HEK293 (cell line): ENCODE measurements around the gene DENND1A.

Experiments used
- CTCF ChIA-PET: fragments of 350-600 bp; formaldehyde crosslinking; extraction: SDS; loops from one replicate; lab custom pipeline; 2021; ENCODE audit warnings: antibody characterized with exemption; lab: Yijun Ruan, JAX
- POLR2A ChIA-PET: fragments of 300-600 bp; formaldehyde crosslinking; extraction: SDS; loops from one replicate; lab custom pipeline; 2020; ENCODE audit warnings: antibody characterized with exemption, inconsistent platforms; lab: Yijun Ruan, JAX
- H3K27ac ChIP-seq: fragments of 200-500 bp; sonication (Bioruptor generic); 2 replicates; pipeline ENCODE4 v1.5.1; 2014; ENCODE audit warnings: low read depth, low read length, control low read depth, inconsistent platforms; ENCODE audit errors: extremely low read depth
- H3K36me3 ChIP-seq, 2 experiments: fragments of 200-500 bp in 1 of 2; sonication (Bioruptor generic) in 1 of 2; 1 replicate in 1 of 2; 2 replicates in 1 of 2; pipeline ENCODE4 v1.5.1; 2014 to 2017; ENCODE audit warnings: inconsistent platforms in 2 of 2, low read length in 2 of 2; ENCODE audit not compliant: control insufficient read depth in 2 of 2, insufficient read depth in 1 of 2
- H3K4me1 ChIP-seq: fragments of 200-500 bp; sonication (Bioruptor generic); 2 replicates; pipeline ENCODE4 v1.5.1; 2014; ENCODE audit warnings: mild to moderate bottlenecking, low read length, inconsistent platforms; ENCODE audit not compliant: control insufficient read depth, insufficient read depth
- H3K4me3 ChIP-seq: 2 replicates; pipeline ENCODE4 v1.5.1; 2011; ENCODE audit warnings: low read depth, mild to moderate bottlenecking, control low read depth, low read length, moderate library complexity
- H3K9me3 ChIP-seq: fragments of 200-500 bp; sonication (Bioruptor generic); 2 replicates; pipeline ENCODE4 v1.5.1; 2014; ENCODE audit warnings: low read depth, low read length, inconsistent platforms; ENCODE audit not compliant: control insufficient read depth, insufficient read depth
- BCL11A ChIP-seq: fragments of 450-650 bp; formaldehyde crosslinking; IDR thresholded peaks from 2 replicates; pipeline ENCODE4 v1.5.1; 2016; ENCODE audit warnings: low read depth, missing biosample characterization, missing genetic modification characterization
- FEZF1 ChIP-seq: fragments of 450-650 bp; formaldehyde crosslinking; IDR thresholded peaks from 2 replicates; pipeline ENCODE4 v1.5.1; 2016; ENCODE audit warnings: missing biosample characterization, missing genetic modification characterization
- SALL2 ChIP-seq: fragments of 450-650 bp; formaldehyde crosslinking; IDR thresholded peaks from 2 replicates; pipeline ENCODE4 v1.5.0; 2017; ENCODE audit warnings: missing biosample characterization, mild to moderate bottlenecking, missing genetic modification characterization, borderline replicate concordance
- SCRT2 ChIP-seq: fragments of 450-650 bp; formaldehyde crosslinking; IDR thresholded peaks from 2 replicates; pipeline ENCODE4 v1.5.1; 2016; ENCODE audit warnings: missing biosample characterization, missing genetic modification characterization
- SP2 ChIP-seq: fragments of 450-650 bp; formaldehyde crosslinking; IDR thresholded peaks from 2 replicates; pipeline ENCODE4 v1.5.1; 2016; ENCODE audit warnings: missing biosample characterization, missing genetic modification characterization
- YY1 ChIP-seq: fragments of 450-650 bp; formaldehyde crosslinking; IDR thresholded peaks from 2 replicates; pipeline ENCODE4 v1.5.1; 2018; ENCODE audit warnings: missing biosample characterization, missing genetic modification characterization
- ZBTB20 ChIP-seq: fragments of 450-650 bp; formaldehyde crosslinking; IDR thresholded peaks from 2 replicates; pipeline ENCODE4 v1.5.1; 2016; ENCODE audit warnings: missing biosample characterization, missing genetic modification characterization
- ZNF549 ChIP-seq: fragments of 450-650 bp; IDR thresholded peaks from 2 replicates; pipeline ENCODE4 v1.5.1; 2018; ENCODE audit warnings: missing biosample characterization, missing genetic modification characterization, mild to moderate bottlenecking, inconsistent platforms, moderate library complexity
- ZNF561 ChIP-seq: fragments of 450-650 bp; IDR thresholded peaks from 2 replicates; pipeline ENCODE4 v1.5.1; 2018; ENCODE audit warnings: missing biosample characterization, missing genetic modification characterization, borderline replicate concordance
- ZNF600 ChIP-seq: fragments of 450-650 bp; formaldehyde crosslinking; IDR thresholded peaks from 2 replicates; pipeline ENCODE4 v1.5.1; 2016; ENCODE audit warnings: missing biosample characterization, missing genetic modification characterization
- ZNF639 ChIP-seq: fragments of 450-650 bp; formaldehyde crosslinking; IDR thresholded peaks from 2 replicates; pipeline ENCODE4 v1.5.1; 2016; ENCODE audit warnings: missing biosample characterization, missing genetic modification characterization
- ZNF791 ChIP-seq: fragments of 450-650 bp; formaldehyde crosslinking; IDR thresholded peaks from 2 replicates; pipeline ENCODE4 v1.5.1; 2016; ENCODE audit warnings: missing biosample characterization, missing genetic modification characterization
- ZNF843 ChIP-seq: fragments of 450-650 bp; formaldehyde crosslinking; IDR thresholded peaks from 2 replicates; pipeline ENCODE4 v1.5.1; 2016; ENCODE audit warnings: missing biosample characterization, missing genetic modification characterization
- ZSCAN16 ChIP-seq: fragments of 450-650 bp; formaldehyde crosslinking; IDR thresholded peaks from 2 replicates; pipeline ENCODE4 v1.5.1; 2016; ENCODE audit warnings: missing biosample characterization, missing genetic modification characterization
- TF ChIP-seq, protein P1 (sequence below): fragments of 450-650 bp; IDR thresholded peaks from 2 replicates; pipeline ENCODE4 v1.5.1; 2018; ENCODE audit warnings: missing biosample characterization, mild to moderate bottlenecking, missing genetic modification characterization
- TF ChIP-seq, protein P2 (sequence below): fragments of 450-650 bp; formaldehyde crosslinking; IDR thresholded peaks from 2 replicates; pipeline ENCODE4 v1.5.1; 2017; ENCODE audit warnings: missing biosample characterization, missing genetic modification characterization
- TF ChIP-seq, protein P3 (sequence below): fragments of 450-650 bp; formaldehyde crosslinking; IDR thresholded peaks from 2 replicates; pipeline ENCODE4 v1.5.1; 2016; ENCODE audit warnings: missing biosample characterization, missing genetic modification characterization
- TF ChIP-seq, protein P4 (sequence below): fragments of 450-650 bp; formaldehyde crosslinking; IDR thresholded peaks from 2 replicates; pipeline ENCODE4; 2016; ENCODE audit warnings: missing biosample characterization, missing genetic modification characterization

The DENND1A gene

GRCh38 chr9:123542435-123543225 lies 387.3 kb downstream of the DENND1A start:
- no peak overlapping the region for H3K27ac ChIP-seq
- CTCF ChIA-PET = interaction anchor here (0.5 to 8.3 kb wide), 8 partner anchors 10 to 642 kb away, joined by 3 to 64 read pairs (median 4); no protein-coding TSS in a partner anchor
- TF ChIP-seq SCRT2 = peak; percentile 52
- no peak for TF ChIP-seq ZSCAN16
- no peaks in the 10 kb centered on the region for H3K36me3 ChIP-seq
- H3K9me3 ChIP-seq = no peaks in the 10 kb centered on the region
- POLR2A ChIA-PET = no interaction called here
- H3K4me3 ChIP-seq = no peak overlapping the region
- H3K4me1 ChIP-seq = peaks cover 3% of the 10 kb centered on the region; the same call in 1 of the 2 replicates

GRCh38 chr9:123541411-123541810 lies 388.5 kb downstream of the DENND1A start:
- no peak for TF ChIP-seq BCL11A (tag by site-specific recombination)
- no peak for TF ChIP-seq ZNF639 (tag by site-specific recombination)
- TF ChIP-seq, protein P1, sequence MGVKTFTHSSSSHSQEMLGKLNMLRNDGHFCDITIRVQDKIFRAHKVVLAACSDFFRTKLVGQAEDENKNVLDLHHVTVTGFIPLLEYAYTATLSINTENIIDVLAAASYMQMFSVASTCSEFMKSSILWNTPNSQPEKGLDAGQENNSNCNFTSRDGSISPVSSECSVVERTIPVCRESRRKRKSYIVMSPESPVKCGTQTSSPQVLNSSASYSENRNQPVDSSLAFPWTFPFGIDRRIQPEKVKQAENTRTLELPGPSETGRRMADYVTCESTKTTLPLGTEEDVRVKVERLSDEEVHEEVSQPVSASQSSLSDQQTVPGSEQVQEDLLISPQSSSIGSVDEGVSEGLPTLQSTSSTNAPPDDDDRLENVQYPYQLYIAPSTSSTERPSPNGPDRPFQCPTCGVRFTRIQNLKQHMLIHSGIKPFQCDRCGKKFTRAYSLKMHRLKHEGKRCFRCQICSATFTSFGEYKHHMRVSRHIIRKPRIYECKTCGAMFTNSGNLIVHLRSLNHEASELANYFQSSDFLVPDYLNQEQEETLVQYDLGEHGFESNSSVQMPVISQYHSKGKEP (tag by site-specific recombination) = no peak
- no peak for TF ChIP-seq SALL2 (tag by site-specific recombination)
- TF ChIP-seq SP2 (tag by site-specific recombination) = no peak
- TF ChIP-seq, protein P2, sequence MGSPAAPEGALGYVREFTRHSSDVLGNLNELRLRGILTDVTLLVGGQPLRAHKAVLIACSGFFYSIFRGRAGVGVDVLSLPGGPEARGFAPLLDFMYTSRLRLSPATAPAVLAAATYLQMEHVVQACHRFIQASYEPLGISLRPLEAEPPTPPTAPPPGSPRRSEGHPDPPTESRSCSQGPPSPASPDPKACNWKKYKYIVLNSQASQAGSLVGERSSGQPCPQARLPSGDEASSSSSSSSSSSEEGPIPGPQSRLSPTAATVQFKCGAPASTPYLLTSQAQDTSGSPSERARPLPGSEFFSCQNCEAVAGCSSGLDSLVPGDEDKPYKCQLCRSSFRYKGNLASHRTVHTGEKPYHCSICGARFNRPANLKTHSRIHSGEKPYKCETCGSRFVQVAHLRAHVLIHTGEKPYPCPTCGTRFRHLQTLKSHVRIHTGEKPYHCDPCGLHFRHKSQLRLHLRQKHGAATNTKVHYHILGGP (tag by site-specific recombination) = no peak
- TF ChIP-seq ZNF561 (tag by site-specific recombination) = no peak
- no peak for TF ChIP-seq ZNF600 (tag by site-specific recombination)
- TF ChIP-seq, protein P3, sequence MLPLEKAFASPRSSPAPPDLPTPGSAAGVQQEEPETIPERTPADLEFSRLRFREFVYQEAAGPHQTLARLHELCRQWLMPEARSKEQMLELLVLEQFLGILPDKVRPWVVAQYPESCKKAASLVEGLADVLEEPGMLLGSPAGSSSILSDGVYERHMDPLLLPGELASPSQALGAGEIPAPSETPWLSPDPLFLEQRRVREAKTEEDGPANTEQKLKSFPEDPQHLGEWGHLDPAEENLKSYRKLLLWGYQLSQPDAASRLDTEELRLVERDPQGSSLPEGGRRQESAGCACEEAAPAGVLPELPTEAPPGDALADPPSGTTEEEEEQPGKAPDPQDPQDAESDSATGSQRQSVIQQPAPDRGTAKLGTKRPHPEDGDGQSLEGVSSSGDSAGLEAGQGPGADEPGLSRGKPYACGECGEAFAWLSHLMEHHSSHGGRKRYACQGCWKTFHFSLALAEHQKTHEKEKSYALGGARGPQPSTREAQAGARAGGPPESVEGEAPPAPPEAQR (tag by site-specific recombination) = no peak
- TF ChIP-seq YY1 (tag by site-specific recombination) = no peak
- no peak for TF ChIP-seq ZNF791 (tag by site-specific recombination)
- TF ChIP-seq ZBTB20 (tag by site-specific recombination) = no peak
- no peak for TF ChIP-seq ZNF549 (tag by site-specific recombination)
- TF ChIP-seq, protein P4, sequence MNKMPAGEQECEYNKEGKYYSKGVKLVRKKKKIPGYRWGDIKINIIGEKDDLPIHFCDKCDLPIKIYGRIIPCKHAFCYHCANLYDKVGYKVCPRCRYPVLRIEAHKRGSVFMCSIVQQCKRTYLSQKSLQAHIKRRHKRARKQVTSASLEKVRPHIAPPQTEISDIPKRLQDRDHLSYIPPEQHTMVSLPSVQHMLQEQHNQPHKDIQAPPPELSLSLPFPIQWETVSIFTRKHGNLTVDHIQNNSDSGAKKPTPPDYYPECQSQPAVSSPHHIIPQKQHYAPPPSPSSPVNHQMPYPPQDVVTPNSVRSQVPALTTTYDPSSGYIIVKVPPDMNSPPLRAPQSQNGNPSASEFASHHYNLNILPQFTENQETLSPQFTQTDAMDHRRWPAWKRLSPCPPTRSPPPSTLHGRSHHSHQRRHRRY (tag by site-specific recombination) = no peak
- TF ChIP-seq ZNF843 = no peak
- TF ChIP-seq FEZF1 (tag by site-specific recombination) = no peak
- TF ChIP-seq, all 188 proteins: peak for 0
- H3K4me3 ChIP-seq = no peak overlapping the region
- no peak overlapping the region for H3K27ac ChIP-seq
- no peaks in the 10 kb centered on the region for H3K9me3 ChIP-seq
- no peaks in the 10 kb centered on the region for H3K36me3 ChIP-seq
- ChIA-PET POLR2A (no interaction called here), CTCF (interaction anchor here (0.7 to 8.3 kb wide), 3 partner anchors 478 to 585 kb away, joined by 3 to 64 read pairs (median 7); no protein-coding TSS in a partner anchor)
- H3K4me1 ChIP-seq = peaks cover 3% of the 10 kb centered on the region; the same call in 1 of the 2 replicates
